K562 (cell line): ENCODE results near the gene GRAMD2B. TPM values are rescaled to one million over a fixed set of nuclear protein-coding genes. Genes with fewer than 3 reads are reported as not detected.

Experiments used
- BACH1 ChIP-seq: fragments of 200-800 bp; sonication (Bioruptor generic); IDR thresholded peaks from 2 replicates; pipeline ENCODE4 v1.6.1; 2016; ENCODE audit warnings: missing genetic modification characterization, missing compliant biosample characterization
- CEBPG ChIP-seq, 3 experiments: fragments of 200-800 bp in 1 of 3; sonication (Bioruptor generic) in 1 of 3; sonication (generic) in 1 of 3; formaldehyde crosslinking in 1 of 3; IDR thresholded peaks in 2 of 3; conservative IDR thresholded peaks in 1 of 3; 2 replicates each; pipeline versions ENCODE4 v1.6.1 to v1.8.0; 2016 to 2022; ENCODE audit warnings: missing compliant biosample characterization in 2 of 3, missing genetic modification characterization in 2 of 3, mild to moderate bottlenecking in 1 of 3, missing genetic modification reagents in 1 of 3
- ELF1 ChIP-seq: fragments of 200-800 bp; sonication (Bioruptor generic); IDR thresholded peaks from 2 replicates; pipeline ENCODE4 v1.6.1; 2016; ENCODE audit warnings: missing genetic modification characterization, missing compliant biosample characterization
- GATA2 ChIP-seq: sonication (generic); formaldehyde crosslinking; IDR thresholded peaks from 2 replicates; pipeline ENCODE4 v1.4.0; 2020; ENCODE audit warnings: mild to moderate bottlenecking, missing genetic modification reagents
- HDGF ChIP-seq: fragments of 450-650 bp; IDR thresholded peaks from 2 replicates; pipeline ENCODE4 v1.6.1; 2016
- HLTF ChIP-seq: fragments of 450-650 bp; IDR thresholded peaks from 2 replicates; pipeline ENCODE4 v1.6.1; 2016
- MAFF ChIP-seq: IDR thresholded peaks from 2 replicates; pipeline ENCODE4 v1.6.1; 2012; ENCODE audit warnings: low read length, improper control_type of control experiment
- MED1 ChIP-seq: sonication (generic); formaldehyde crosslinking; IDR thresholded peaks from 2 replicates; pipeline ENCODE4 v1.8.1; 2023; ENCODE audit warnings: missing genetic modification reagents, borderline replicate concordance
- MTA2 ChIP-seq: fragments of 450-650 bp; IDR thresholded peaks from 2 replicates; pipeline ENCODE4 v1.6.1; 2016; ENCODE audit warnings: low read depth
- NCOA4 ChIP-seq: fragments of 450-650 bp; IDR thresholded peaks from 2 replicates; pipeline ENCODE4 v1.6.1; 2018; ENCODE audit warnings: mild to moderate bottlenecking; ENCODE audit not compliant: partially characterized antibody
- POLR2AphosphoS5 ChIP-seq: IDR thresholded peaks from 2 replicates; pipeline ENCODE4 v1.6.1; 2011; ENCODE audit warnings: mild to moderate bottlenecking, low read depth, low read length, moderate library complexity; ENCODE audit not compliant: control insufficient read depth, insufficient read depth
- SETDB1 ChIP-seq: IDR thresholded peaks from one replicate; pipeline ENCODE4 v1.6.1; 2012; ENCODE audit warnings: low read length, control low read depth, inconsistent platforms
- SREBF1 ChIP-seq: fragments of 150-350 bp; IDR thresholded peaks from 2 replicates; pipeline ENCODE4 v1.6.1; 2014; ENCODE audit warnings: antibody characterized with exemption, low read depth, low read length, borderline replicate concordance
- ZNF316 ChIP-seq: fragments of 450-650 bp; IDR thresholded peaks from 2 replicates; pipeline ENCODE4 v1.6.1; 2016
- ZZZ3 ChIP-seq: fragments of 450-650 bp; IDR thresholded peaks from 2 replicates; pipeline ENCODE4 v1.6.1; 2016; ENCODE audit warnings: antibody characterized with exemption, mild to moderate bottlenecking, moderate library complexity
- polyA plus RNA-seq, 8 experiments: library from polyadenylated mRNA; depleted of rRNA in 4 of 8; stranded (reverse) in 5 of 8; unstranded in 3 of 8; fragments of >200 nt; fragmentation: Nextera tagmentation in 2 of 8; fragmentation: Illumina TruSeq in 1 of 8; extraction: Ambion mirVana in 2 of 8; extraction: Trizol in 1 of 8; gene quantifications; 2 replicates each; pipeline versions ENCODE4 v1.2.1 to v1.2.3, GENCODE V29; 2011 to 2014; ENCODE audit warnings: inconsistent platforms in 1 of 8, missing spikeins in 1 of 8
- total RNA-seq, 7 experiments: library from RNA; depleted of rRNA in 6 of 7; stranded (reverse); fragments of >200 nt in 6 of 7; fragmentation: Illumina TruSeq in 2 of 7; extraction: Trizol in 2 of 7; gene quantifications; 2 replicates each; pipeline versions ENCODE4 v1.2.1 to v1.2.3, GENCODE V29; 2011 to 2021; ENCODE audit warnings: low replicate concordance in 1 of 7
- TF ChIP-seq, protein P1 (sequence below): sonication (generic); formaldehyde crosslinking; IDR thresholded peaks from 2 replicates; pipeline ENCODE4 v1.8.0; 2022; ENCODE audit warnings: mild to moderate bottlenecking, missing genetic modification reagents, borderline replicate concordance
- TF ChIP-seq, protein P2 (sequence below): sonication (generic); formaldehyde crosslinking; IDR thresholded peaks from 2 replicates; pipeline ENCODE4 v1.8.0; 2022; ENCODE audit warnings: missing genetic modification reagents, mild to moderate bottlenecking, moderate library complexity, borderline replicate concordance

GRAMD2B gene
- total and polyA plus RNA-seq, 9 of the 15 experiments (the other 6 are each of a cell fraction or from before 2014, with no cell fraction given), result 0.32 to 4.2 (median 1.4) TPM

DNA sequence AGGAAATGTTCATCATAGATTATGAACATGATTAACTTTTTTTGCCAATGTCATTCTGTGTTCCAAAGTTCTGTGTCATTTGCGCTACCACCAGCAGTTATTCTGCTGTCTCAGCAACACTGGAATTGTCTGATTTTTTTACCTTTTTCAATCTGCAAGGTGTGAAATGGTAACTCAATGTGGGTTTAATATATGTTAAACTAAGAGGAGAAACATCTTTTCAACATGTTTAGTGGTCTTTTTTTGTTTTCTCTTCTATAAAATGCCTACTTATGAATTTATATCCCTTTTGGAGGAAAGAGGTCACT lies 49.1 kb upstream of the GRAMD2B start (continued):
- TF ChIP-seq, protein P1, sequence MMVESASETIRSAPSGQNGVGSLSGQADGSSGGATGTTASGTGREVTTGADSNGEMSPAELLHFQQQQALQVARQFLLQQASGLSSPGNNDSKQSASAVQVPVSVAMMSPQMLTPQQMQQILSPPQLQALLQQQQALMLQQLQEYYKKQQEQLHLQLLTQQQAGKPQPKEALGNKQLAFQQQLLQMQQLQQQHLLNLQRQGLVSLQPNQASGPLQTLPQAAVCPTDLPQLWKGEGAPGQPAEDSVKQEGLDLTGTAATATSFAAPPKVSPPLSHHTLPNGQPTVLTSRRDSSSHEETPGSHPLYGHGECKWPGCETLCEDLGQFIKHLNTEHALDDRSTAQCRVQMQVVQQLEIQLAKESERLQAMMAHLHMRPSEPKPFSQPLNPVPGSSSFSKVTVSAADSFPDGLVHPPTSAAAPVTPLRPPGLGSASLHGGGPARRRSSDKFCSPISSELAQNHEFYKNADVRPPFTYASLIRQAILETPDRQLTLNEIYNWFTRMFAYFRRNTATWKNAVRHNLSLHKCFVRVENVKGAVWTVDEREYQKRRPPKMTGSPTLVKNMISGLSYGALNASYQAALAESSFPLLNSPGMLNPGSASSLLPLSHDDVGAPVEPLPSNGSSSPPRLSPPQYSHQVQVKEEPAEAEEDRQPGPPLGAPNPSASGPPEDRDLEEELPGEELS (CRISPR knock-in tag), result no peak
- TF ChIP-seq BACH1 (tag) (no peak), MED1 (CRISPR knock-in tag) (no peak), ZNF316 (peak; percentile 86), NCOA4 (no peak), ZZZ3 (no peak), SETDB1 (no peak), HLTF (no peak), GATA2 (CRISPR knock-in tag) (no peak), HDGF (no peak), SREBF1 (no peak), CEBPG (CRISPR knock-in tag; IDR thresholded peaks at IDR 0.05) (no peak), CEBPG (tag; conservative IDR thresholded peaks at IDR 0.05 in 1 of 2, IDR thresholded peaks at IDR 0.05 in 1 of 2) (no peak), MAFF (peak; percentile 40; the same call in 1 of the 2 replicates), MTA2 (no peak), POLR2AphosphoS5 (no peak), ELF1 (no peak)
- TF ChIP-seq, protein P2, sequence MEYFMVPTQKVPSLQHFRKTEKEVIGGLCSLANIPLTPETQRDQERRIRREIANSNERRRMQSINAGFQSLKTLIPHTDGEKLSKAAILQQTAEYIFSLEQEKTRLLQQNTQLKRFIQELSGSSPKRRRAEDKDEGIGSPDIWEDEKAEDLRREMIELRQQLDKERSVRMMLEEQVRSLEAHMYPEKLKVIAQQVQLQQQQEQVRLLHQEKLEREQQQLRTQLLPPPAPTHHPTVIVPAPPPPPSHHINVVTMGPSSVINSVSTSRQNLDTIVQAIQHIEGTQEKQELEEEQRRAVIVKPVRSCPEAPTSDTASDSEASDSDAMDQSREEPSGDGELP (CRISPR knock-in tag), result no peak
